NCI-H1436 treated with DMSO at 0.1 percent for 48 hours (cell line): ENCODE measurements around the gene ABCC4.

Experiments
- DNase-seq: peaks from one replicate; lab custom pipeline; 2025; lab: John Stamatoyannopoulos, UW

Gene ABCC4

DNA sequence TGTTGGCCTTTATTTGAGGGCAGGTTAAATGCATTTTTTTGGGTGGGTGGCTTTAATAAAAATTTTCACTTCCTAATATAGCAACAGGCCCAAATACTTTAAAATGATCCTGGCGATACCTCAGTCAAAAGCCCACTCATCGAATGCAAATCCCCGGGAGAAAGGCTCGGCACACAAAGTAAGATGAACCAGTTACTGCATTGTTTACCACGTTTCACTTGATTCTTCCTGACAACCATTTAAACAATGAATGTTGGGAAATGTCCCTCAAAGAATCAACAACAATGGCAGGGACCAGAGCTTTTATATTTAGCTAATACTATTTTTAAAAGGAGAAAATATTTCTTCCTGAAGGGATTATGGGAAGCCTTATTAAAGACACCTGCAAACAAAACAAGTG lies 187.7 kb downstream of the ABCC4 start:
- no peak for DNase-seq

DNA sequence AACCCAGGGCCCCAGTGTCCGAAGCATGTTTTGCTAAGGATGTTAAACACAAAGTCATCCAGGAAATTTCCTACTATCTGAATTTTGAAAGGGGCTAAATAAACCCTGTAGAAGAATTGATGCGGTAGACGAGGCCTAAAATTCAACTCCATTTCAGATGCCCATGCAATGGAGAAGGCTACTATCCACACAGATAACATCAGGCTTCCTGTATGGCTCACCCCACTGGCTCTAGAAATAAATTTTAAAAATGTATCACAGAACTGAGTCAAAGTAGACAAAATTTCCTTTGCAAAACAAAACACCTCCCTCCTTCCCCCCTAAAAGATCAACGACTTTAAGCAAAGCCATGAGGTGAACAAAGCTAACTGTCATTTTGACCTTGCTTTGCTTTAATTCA lies 188.4 kb downstream of the ABCC4 start:
- no peak for DNase-seq

DNA sequence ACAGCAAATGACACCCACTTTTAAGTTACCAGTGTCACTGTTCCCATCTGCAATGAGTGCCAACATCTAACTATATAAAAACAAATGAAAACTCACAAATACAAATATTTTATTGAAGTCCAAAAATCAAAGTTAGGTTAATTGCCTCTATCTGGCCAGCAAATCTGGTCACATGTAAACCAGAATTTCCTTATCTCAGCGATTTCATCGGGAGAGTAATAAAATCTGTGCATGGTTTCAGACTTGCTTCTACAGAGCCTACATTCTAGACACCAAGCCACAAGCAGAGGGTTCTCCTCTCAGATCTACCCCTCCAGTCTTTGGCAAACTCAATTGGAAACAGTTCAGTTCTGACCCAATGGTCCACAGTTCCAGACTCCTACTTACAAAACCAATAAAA lies 189.6 kb downstream of the ABCC4 start:
- DNase-seq: no peak

DNA sequence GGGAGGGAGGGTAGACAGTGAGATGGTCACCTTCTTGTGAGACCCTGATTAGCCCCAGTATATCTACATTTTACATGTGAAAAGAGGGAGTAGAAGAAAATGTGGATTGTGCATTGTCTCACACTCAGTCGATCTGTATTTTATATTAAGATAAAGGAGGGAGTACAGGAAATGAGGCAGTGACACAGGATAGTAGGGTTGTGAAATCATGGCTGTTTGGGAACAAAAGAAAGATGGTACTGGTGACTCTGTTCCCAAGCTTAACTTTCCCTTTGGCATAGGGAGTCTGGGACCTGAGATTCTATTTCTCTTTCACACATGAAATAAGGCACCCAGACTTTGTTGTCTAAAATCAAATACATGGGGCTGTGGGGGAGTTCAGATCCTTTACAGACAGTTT lies 194.7 kb downstream of the ABCC4 start:
- no peak for DNase-seq

DNA sequence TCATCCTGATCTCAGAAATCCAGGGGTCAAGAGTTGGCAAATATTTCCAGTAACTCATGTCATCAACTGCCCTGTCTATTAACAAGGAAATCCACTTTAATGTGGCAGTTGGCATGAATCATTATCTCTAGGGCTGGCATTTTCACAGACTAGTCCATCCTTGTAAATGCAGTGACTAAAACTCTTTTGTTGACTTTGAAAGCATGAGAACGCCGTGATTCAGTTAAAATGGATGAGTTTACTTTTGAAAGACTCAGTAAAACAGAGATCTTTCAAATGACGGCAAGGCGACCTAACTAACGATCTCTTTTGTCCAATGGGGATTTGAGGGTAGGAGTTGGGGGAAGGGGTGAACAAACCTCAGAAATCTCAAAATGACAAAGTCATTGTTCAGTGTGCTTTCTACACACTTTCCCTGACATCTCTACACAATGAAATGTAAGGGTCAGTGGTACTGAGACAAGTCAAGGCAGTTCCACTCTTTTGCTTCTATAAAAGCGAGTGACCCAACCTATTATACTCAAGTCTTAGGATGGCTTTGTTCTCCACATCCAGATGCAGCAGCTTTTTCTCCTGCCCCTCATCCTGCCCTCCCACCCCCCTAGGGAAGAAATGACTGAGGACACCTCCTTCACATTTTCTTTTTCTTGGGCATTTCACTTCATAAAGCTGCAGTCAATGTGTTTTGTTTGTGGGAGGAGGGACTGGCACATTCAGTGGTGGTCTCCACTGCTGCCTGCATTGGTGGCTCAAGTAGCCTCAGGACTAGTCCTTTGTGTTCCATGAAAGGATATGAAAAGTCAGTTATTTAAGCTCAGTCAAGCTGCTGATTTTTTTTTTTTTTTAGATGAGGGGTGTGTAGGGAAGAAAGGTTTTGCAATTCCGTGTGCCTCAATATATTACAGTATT lies 200.5 kb downstream of the ABCC4 start:
- no peak for DNase-seq

DNA sequence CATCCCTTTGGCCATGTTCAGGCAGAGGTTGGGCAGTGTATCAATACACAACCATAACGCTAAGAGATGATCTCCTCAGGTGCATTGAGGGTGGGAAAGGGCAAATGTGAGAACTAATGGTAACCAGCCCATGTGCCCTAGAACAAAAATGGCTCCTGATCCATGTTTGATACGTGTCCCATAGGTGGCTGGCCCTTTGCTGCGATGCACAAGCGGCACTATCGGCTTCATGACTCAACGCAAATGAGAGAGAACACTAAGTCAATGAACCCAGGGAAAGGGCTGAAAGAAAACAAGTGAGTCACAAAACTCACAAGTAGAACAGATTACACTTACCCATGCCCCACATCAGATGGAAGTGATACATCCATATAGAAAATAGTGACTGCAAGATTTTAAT lies 201.7 kb downstream of the ABCC4 start:
- DNase-seq: no peak

DNA sequence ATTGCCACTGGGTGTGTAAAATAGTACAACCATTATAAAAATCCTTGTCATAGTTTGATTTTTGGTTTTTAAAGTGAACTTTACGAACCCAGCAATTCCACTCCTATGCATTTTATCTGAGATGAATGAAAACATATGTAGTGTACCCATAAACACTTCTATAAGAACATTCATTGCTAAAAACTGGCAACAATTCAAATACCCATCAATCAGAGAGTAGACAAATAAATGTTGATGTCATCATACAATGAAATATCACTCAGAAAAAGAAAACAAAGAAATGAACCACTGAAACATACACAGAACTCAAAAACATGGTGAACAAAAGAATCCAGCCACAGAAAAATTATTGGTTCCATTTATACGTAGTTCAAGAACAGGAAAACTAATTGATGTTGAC lies 202.3 kb downstream of the ABCC4 start:
- no peak for DNase-seq

DNA sequence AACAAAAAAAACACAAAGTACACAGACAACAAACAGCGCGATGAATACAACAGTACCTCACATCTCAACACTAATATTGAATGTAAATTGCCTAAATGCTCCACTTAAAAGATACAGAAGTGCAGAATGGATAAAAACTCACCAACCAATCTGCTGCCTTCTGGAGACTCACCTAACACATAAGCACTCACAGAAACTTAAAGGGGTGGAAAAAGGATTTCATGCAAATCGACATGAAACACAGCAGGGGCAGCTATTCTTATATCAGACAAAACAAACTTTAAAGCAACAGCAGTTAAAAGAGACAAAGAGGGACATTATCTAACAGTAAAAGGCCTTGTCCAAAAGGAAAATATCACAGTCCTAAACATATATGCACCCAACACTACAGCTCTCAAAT lies 209.5 kb downstream of the ABCC4 start:
- DNase-seq: no peak

DNA sequence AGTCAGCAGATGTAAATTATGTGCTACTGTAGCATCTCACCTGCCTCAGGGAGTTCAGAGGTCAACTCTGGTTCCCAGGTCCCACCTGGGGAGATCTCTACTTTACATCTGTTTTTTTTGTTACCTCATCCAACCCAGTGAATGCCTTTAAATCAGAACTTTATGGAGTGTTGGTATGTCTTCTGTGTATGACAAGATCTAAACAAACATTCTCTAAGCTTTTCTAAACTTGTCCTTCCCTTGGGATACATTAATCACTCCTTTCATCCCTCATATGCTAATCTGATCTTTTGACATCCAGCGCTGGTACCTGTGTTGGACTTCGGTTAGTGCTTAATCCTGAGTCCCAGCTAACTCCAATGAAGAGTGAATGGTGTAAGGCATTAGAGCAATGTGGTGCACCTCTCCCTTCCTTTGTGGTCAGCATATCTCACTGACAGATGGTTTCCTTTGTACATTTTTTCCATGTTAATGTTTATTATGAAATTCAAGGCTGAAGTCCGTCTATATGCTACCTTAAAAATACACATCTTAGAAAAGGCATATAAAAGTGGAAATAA lies 213.4 kb downstream of the ABCC4 start:
- DNase-seq: no peak

DNA sequence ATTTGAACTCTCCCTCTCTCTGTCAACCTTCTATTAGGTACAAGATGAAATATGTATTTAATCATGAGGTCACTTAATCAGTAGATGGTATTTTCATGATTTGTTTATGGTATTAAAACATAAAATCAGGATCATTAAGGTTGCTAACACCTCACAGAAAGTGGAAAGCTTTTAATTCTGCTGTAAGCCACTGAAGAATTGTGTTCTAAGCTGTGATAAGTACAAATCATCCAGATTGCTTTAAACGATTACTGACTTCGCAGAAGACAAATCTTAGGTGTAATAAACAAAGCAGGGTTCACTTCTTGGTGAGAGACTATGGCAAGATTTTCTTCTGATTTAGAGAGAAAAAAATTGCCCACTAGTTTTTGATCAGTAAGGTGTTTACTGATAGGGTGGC lies 214.5 kb downstream of the ABCC4 start:
- DNase-seq: no peak

DNA sequence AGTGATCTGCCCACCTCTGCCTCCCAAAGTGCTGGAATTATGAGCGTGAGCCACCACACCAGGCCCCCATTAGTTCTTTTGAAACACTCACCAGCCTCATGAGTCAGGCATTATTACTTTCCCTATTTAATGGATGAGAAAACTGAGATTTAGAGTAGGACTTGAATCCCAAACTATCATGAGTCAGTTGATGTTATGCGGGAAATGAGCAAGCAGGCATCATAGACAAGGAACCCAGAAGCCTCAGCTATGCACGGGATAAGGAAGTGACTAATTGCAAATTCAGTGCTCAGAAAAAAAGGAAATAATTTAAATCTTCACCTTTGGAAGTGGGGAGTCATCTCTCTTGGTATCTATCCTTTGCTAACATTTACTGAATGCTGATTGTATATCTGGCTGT lies 217.5 kb downstream of the ABCC4 start:
- no peak for DNase-seq

DNA sequence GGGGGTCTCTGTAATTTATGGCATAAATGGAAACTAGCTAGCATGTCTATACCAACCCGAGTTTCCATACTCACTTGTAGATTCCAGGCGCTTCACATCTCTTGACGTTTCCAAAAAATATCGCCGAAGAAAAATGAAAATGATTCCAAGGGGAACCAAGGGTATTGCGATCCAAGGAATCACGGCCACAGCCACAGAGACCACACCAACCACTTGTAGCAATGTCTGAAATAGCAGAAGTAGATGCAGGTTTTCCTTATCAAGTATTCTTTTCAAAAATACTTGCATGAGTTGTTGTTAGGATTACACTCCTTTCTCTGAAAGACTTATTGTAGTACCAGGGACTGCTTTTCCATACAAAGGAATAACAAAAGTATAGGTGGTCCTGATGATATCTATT lies 218.2 kb downstream of the ABCC4 start:
- DNase-seq: no peak

DNA sequence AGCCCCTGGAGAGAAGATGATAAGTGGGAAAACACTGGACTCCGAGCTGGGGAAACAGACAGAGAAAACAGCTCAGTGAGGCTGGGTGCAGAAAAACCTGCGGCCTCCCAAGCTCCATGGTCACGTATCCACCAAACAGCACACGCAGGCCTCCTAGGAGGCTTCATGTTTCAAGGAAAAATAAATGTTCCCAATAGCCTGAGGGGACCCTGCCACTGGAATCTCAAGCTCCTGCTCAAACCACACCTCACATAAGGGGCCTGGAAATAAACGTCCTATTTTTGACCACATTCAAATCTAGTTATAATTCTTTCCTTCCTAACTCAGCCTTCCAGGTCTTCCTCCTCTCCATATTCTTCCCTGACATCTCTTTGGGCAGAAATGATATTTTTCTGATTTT lies 225.7 kb downstream of the ABCC4 start:
- DNase-seq: no peak

DNA sequence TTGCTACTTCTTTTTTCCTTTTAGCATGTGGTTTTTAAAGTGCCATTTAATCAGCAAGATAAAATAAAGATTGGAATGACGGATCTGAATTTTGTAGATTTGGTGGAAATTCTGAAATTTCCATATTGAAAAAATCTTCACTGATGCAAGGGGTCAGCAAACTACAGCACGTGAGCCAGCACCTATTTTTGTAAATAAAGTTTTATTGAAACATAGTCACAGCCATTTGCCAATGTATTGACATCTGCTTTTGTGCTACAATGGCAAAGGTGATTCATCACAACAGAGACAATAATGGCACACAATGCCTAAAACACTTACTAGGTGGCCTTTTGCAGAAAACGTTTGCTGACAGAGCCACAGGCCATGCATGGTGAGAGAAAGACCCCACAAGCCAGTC lies 226.4 kb downstream of the ABCC4 start:
- DNase-seq: no peak

DNA sequence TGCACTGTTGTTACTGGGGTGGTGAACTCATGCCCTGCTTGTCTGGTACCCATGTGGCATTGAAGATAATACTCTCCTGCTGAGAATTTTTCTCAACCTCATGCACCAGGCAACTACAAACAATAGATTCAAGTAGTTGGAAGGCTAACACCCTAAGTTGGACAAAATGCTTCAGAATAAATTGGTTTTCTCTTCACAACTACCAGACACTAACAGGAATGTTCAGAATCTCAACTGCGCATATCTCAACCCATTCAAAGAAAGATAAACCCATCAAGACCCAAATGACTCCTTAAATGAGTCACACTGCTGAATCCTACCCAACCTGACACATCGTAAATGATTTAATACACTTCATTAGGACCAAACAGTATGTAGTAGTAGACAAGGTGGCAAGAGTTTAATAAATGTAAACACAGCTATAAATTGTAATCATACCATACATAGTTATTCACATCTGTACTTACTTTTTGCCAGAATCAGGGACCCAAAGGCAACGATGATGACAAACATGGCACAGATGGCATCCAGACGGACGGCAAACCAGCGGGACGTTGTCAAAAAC lies 227.4 kb downstream of the ABCC4 start:
- no peak for DNase-seq

DNA sequence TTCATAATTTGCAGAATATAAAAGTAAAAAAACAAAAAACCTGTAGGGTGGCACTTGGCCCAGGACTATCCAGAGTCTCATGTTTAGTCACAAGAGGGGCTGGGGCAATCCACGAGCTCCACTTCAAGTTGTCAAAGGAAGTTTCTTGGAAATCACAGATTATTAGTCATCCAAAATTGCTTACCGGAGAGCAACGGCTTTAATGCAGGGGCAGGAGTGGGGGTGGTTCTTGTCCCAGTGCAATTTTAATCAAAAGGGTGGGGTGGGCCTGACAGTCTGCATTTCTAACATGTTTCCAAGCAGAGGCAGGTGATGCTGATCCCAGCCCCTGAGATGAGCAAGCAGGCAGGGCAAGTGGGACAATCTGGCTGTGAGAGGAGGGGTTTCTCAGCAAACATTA lies 233.9 kb downstream of the ABCC4 start:
- DNase-seq: no peak

DNA sequence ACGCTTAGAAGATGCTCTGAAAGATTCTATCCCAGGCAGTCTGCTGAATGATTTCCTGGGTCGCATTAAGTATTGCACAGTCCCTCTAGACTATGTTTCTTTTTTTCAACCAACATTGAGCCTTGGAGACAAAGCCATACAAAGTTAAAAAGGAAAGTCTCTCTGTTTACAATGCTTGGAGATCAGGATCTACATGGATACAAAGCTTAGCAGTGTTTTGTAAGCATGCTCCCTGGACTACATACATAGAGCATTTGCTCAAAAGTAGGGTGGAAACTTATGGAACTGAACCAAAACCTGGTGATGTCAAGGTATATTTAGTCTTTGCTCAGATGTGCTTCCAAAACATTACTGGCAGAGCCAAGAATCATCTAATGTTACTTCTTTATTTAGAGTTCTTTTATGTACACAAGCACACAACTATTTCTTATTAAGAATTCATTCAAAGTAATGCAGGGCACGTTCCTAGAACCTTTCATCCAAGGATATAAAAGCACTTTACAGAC lies 241.2 kb downstream of the ABCC4 start:
- DNase-seq: no peak

DNA sequence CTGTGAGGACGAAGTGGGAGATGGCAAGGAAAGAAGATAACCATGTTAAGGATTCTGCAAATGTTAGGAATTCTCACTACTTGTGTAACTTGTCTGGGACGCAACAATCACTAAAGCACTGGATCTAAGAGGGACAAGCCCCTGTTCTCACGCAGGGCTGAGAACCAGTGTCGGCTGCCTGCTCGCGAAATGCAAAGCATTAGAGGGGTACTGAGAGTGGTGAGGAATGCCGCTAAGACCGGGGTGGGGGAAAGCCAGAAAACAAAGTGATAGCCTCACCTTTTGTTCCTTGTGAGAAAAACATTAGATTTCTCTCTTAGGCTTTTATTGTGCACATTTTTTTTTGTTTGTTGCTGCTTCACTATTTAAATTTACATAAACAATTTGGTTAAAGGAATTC lies 241.9 kb downstream of the ABCC4 start:
- no peak for DNase-seq

DNA sequence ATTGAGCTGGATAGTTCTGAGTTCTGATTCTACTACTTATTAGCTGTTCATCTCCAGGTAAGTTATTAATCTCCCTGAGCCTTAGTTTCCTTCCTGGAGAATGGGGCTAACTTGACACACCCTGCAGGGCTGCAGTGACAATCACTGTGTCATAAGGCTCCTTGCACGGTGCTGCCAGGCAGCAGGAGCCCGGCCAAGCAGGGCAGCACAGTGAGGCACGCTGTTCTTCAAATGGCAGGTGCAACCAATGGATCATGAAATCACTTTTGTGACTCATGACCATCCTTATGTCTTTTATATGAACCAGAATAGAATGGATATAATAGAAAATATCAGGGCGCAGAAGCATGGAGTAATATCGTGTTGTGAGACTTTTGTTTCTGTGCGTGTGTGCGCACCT lies 242.6 kb downstream of the ABCC4 start:
- DNase-seq: no peak

DNA sequence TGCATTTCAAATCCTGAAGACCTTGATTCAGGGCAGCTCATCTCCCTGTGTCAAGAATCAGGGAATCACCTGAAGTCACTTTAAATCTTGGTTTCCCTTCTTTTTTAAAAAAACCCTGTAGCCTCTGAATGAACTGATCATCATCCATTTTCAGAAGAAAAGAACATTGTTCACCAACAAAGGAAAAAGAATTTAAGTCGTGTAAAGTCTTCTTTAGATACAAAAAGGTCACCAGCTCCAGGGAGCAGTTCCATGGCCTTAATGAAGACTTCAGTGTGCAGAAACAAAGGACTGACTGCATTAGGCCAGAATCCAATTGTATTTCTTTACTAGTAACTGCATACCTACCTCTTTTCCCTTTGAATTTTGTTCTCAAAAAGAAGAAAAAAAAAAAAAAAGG lies 245.0 kb downstream of the ABCC4 start:
- DNase-seq: no peak

DNA sequence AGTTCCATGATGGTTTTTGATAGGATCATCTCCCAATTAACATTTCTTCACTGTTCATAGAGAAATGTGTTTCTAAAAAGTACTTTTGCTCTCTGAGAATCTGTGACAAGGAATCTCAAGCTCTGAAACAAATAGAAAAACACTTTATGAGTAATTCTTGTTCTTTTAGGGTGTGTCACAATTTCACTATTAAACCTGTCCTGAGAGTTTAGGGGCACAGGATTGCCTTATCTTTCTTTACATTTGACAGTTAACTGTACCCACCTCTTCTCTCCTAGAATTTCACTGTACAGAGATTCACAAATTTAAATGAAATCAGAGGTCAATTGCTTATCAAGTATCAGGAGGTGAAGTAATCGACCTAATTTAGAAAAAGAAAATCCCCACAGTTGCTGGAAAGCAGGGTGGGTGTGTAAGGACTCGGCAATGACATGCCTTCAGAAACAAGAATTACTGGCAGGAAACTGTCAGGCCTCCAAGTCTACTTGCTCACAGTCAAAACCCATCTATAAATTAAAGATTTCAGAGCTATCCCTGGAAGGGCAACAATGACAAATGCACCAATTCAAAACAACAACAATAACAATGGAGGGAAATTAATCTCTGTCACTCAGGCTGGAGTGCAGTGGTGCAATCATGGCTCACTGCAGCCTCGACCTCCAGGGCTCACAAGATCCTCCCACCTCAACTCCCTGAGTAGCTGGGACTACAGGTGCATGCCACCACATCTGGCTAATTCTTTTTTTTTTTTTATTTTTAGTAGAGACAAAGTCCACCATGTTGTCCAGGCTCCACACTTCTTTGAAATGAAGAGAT lies 250.2 kb downstream of the ABCC4 start:
- no peak for DNase-seq

DNA sequence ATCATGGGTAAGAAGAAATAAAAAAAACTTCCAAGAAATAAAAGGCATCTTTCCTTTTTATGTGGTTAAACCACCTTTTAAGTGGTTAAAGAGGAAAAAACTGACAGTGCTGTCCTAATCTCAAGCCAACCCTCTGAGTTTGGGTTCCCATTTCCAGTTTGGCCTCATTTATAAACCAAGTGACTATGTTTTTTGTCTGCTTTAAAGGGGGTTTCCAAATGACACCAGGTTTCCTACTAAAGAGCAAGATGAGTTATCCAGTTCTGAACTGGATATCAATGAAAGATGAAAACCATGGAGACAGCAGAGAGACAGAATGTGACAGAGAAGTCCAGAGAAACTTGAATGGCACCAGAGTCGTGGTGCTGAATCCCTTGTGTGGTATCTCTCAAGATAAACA lies 251.5 kb downstream of the ABCC4 start:
- DNase-seq: no peak
